Right hindlimb (tissue), 1 donor: Measurements from ENCODE around the gene STON2.
"Not testable (repeated sequence)": the region's sequence is repeated elsewhere in the genome, so short reads cannot be mapped to it uniquely, and the experiment has no call there.

Experiments used
- DNase-seq: peaks from one replicate; pipeline ENCODE4 v3.0.0-alpha.2; 2018

Gene STON2, protein sequence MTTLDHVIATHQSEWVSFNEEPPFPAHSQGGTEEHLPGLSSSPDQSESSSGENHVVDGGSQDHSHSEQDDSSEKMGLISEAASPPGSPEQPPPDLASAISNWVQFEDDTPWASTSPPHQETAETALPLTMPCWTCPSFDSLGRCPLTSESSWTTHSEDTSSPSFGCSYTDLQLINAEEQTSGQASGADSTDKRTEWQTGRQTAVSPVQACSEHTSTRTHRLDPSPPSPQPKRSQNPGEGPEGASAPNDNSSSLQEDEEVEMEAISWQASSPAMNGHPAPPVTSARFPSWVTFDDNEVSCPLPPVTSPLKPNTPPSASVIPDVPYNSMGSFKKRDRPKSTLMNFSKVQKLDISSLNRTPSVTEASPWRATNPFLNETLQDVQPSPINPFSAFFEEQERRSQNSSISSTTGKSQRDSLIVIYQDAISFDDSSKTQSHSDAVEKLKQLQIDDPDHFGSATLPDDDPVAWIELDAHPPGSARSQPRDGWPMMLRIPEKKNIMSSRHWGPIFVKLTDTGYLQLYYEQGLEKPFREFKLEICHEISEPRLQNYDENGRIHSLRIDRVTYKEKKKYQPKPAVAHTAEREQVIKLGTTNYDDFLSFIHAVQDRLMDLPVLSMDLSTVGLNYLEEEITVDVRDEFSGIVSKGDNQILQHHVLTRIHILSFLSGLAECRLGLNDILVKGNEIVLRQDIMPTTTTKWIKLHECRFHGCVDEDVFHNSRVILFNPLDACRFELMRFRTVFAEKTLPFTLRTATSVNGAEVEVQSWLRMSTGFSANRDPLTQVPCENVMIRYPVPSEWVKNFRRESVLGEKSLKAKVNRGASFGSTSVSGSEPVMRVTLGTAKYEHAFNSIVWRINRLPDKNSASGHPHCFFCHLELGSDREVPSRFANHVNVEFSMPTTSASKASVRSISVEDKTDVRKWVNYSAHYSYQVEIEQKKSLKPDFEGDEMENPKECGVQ

DNA sequence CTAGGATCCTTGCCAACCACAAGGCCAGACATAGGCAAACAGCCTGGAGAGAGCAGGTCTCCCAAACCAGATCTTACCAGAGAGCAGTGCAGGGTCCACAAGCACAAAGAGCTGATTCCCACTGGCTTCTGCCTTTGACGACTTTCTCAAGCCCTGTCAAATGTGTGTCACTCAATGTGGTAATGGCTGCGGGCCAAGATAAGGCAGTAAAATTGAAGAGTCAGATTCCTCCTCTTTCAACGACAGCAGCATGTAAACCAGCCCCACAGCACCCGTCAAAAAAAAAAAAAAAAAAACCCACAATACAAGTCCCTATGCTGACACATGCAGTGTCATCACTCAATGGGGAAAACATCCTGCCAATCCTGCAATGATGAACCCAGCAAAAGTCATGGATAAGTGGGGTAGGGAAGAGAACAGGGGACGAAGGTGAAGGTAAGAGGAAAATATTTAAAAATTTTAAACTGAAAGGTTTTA lies at the start of gene STON2:
Gene STON2 (minus strand): TSS at position 123 of the 477 bp plus-strand sequence. CDS start 1,942 bp downstream, outside the sequence.
- DNase-seq = peak; percentile 45

DNA sequence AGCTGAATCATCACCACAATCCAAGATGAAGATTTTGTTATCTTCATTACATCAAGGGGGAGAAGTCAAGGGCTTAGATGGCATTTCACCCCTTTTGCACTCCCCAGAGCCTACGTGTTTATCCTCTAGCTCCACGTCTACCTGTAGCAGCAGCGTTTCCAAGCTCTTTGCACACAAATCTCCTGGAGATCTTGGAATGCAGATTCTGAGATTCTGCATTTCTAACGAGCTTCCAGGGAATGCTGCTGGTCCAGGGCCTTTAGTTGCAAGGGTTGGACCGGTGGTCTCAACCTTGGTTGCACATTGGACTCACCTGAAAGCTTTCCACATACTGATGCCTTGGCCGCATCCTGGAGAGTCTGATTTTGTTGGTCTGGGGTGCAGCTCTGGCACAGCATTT lies 49.5 kb upstream of the STON2 start:
- no peak for DNase-seq

DNA sequence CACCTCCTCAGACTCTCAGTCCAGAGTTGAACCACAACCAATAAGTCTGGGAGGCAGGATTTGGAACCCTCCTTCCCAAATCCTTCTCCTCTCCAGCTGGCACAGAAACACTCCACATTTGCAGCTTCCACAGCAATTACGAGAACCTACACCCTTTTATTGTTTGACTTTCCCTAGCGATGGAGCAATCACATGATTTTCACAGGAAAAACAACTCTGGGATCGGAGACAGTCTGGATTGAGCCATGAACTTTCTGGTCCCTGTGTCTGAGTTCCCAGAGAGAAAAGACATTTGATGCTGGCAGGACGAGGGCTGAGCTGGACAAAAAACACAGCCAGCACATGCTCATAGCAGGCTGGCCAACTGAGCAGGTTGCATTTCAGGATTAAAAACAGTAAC lies 49.0 kb upstream of the STON2 start:
- peak; percentile 83 for DNase-seq

DNA sequence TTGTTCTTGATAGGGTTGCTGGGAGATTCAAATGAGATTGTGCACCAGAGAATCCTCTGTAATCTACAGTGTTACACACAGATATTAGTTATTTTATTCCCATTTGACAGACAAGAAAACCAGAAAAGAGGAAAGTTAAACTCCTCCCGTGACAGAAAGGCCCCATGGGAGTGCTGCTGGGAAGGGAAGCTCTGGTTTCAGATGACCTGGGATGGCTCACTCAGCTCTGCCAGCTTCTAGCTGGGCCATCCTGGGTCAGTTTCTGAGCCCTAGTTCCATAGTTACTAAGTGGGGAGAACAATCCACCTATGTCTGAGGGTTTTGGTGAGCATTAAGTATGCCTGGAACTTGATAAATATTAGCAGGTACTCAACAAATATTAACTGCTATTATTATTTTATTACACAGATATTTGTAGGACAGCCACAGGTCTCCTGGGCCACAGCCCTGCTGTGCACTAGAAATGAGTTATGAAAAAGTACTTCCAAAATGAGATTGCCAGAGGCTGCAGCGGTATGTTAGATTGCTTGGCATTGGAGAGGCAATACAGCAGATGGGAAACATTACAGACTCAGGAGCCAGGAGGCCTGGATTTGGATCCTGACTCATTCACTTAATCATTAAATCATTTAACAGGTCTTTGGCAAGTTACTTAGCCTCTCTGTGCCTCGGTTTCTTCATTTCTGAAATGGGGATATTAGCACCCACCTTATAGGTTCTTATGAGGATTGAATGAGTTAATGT lies 47.1 kb upstream of the STON2 start:
- DNase-seq = peak; percentile 54

DNA sequence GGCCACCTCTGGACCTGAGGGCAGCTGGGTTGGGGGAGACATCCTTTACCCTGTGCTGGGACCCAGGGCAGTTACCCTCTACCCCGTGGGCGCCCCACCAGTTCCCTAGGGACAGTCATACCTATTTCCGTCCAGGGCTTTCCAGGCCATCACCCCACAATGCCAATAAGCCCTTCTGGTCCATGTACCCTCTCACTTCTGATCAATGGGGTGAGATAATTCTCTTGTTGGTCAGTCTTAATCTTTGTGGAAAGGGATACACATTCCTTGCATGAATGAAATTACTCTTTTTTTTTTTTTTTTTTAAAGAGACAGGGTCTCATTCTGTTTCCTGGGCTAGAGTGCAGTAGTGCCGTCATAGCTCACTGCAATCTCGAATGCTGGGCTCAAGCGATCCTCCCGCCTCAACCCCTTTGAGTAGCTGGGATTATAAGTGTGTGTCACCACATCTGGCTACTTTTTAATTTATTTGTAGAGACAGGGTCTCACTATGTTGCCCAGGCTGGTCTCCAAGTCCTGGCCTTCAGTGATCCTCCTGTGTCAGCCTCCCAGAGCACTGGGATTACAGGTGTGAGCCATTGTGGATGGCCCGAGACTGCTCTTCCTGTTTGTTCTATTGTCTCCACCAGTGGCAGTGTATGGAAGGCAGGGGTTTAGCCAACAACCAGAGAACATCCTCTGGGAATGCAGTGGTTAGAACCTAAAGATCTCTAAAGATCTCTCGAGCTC lies 46.3 kb upstream of the STON2 start:
- no peak for DNase-seq

DNA sequence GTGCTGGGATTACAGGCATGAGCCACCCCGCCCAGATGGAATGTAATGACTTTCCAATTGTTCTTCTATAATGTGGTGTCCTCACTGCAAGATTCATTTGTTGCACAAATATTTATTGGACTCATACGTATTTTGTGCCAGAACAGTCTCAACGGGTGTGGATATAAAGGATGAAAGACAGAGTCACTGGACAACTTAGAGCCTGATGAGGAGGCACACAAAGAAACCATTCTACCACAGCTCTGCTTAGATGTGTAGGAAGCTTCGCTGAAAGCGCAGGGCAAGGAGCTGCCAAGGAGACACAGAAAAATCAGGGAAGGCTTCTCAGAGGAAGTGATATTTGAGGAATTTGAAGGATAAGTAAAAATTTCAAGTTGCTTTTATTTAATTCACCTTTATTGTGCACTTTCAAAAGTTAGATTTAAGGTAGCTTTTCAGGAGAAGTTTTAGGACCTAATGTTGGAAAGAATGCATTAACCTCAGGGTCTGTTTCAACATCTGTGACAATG lies 41.6 kb upstream of the STON2 start:
- no peak for DNase-seq

DNA sequence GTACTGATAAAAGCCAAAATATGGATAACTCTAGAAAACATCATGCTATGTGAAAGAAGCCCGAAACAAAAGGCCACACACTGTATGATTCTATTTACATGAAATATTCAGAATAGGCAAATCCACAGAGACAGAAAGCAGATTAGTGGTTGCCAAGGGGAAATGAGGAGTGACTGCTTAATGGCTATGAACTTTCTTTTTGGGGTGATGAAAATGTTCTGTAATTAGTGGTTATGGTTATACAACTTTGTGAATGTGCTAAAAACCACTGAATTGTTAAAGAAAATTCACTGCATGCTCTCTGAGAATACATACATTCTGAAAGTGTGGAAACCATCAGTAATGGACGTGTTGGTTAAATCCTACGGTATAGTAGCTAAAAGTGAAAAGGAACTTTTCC lies 39.9 kb upstream of the STON2 start:
- no peak for DNase-seq

DNA sequence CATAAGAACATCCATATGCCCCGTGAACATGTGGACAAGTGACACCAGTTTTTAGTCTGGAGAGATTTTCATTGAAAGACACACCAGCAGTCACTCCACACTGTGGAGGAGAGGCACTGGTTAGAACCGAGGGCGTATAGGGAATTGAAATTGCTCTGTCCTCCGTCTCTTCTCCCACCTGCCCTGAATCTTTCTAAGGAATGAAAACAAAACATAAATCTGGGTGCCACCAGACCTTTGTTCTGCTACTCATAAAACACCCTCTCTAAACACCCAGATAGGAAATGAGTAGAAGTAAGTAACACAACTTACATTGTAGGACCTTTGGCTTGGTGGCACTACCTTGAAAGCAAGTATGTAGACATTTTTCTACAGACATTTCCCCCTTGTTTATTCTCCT lies 37.1 kb upstream of the STON2 start:
- no peak for DNase-seq

DNA sequence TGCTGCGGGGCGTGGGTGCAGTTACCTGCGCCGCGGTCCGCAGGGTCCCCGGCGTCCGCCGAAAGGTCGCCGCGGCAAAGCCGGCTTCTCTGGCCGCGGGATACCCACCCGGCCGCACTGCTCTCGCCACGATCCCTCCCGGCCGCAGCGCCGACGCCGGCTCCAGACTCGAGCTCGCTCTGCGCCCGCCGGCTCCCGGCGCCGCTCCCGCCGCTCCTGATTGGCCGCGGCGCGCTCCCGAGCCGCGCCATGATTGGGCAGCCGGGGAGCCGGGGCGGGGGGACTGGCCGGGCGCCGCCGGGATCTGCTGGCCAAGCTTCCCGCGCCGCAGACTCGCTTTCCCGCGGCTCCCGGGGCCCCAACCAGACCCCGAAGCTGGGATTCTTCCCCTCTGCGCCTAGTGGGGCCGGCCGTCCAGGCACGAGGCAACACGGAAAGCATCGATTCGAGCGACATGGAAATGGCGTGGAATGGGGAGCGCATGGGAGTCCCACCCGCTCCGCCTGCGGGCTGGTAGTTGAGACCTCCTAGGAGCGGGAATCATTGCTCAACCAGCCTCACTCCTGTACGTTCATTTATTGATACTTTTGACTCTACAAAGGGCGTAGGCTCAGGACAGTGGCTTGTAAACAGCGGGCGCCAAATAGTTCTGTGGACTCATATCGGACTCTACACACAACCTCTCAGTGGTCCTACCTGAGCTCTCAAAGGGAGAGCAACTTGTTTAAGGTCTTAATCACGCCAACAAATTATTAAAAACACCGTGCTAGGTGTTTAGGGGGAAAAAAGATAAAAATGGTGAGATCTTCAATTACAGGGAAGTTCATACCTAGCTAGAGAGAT lies 36.4 kb upstream of the STON2 start:
- DNase-seq = peak; percentile 87

DNA sequence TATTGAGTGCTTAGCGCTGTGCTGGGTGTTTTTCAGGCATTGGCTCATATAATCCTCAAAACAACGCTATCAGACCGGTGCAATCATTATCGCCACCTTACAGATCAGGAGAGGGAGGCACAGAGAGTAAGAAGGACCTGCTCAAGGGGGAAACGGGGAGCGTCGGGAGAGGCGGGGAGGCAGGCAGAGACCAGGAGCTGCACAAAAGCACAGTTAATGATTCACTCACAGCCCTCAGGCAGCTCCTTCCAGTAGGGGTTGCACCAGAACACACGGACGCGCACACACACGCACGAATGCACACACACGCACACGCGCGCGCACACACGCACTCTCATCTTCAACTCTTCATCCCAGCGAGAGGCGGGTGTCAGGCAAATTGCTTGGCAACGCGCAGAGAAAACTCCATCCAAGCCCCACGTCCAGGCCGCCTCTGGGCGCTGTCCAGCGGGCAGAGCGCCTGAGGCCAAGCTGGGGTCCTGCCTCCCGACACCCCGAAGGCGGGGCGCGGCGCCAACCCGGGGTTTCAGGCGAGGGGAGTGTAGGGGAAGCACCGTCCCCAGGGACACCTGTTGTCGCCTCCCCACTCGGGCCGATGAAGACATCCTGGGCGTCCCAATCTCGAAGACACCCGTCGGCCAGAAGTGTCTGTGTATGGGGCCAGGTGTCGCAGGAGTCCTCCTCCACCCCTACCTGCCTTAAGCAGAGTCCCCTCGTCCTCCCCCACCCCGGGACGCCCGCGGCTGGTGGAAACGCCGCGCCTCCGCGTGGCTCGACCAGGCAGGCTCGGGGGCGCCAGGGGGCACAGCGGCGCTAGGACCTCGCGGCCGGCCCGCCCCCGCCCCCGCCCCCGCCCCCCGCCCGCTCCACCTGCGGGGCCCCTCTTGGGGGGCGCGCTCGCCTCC lies 35.5 kb upstream of the STON2 start:
- DNase-seq = peak; percentile 76

DNA sequence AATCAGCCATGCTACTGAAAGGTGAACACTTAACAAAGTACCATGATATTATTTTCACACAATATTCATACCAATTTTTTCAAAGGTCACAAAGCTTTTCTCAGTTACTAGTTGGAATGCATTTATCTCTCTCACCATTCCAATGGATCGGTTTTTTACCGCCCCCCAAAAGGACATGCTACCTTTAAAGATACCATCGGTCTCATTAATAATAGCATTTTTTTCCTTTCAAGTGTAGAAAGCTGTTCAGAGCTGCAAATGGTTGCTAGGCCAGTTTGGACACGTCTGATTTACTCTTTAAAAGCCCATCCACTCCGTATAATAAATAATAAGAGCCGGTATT lies 34.9 kb upstream of the STON2 start:
- DNase-seq = no peak

DNA sequence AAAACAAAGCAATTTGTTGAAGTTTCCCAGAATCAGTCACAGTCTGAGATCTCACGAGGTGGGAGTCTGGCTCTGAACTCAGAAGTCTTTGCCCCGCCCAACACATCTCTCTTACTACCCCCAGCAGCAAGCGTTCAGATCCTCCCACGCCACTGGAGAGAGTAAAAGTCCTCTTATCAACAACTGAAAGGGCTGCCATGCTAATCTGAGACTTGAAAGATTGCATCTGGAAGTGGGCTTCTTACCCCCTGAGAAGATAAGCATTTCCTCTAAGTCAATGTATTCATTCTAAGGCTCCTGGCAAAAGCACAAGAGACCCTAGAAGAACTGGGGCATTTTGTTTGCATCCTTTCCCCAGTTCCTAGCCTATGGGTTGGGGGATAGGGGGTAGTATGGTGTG lies 34.1 kb upstream of the STON2 start:
- no peak for DNase-seq

DNA sequence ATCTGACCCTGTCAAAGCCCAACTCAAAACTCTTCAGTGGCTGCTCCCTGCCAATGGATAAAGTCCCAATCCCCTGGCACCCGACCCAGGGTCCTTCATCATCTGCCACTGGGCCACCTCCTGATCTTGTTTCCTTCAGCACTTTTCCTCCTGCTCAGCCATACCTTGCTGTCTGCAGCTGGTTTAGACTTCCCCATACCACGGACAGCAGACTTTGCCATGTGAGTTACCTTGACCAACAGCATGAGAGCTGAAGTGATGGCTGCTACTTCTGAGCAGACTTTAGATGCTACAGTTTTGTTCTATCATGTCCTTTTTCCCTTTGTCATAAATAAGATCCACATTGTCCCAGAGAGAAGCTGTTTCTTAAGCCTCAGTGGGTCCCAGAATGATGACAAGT lies 33.3 kb upstream of the STON2 start:
- DNase-seq = no peak

DNA sequence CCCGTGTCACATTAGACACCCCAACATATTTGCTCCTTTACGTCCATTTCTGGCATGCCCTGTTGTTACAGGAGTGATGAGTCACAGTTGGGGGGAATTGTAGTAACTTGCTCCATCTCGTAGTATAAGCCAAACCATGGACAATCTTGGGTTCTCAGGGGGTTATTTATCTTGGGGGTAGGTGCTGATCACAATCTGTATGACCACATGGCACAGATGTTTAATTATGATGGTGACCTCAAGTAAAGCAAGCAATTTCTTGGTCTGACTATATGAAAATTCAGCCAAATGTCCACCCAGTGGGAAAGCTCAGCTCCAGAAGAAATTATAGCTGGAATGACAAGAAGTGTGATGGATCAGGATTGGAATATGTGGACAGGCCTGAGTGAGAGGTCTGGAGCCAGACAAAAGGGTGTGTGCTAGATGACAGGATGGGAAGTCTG lies 32.1 kb upstream of the STON2 start:
- DNase-seq = peak; percentile 30

DNA sequence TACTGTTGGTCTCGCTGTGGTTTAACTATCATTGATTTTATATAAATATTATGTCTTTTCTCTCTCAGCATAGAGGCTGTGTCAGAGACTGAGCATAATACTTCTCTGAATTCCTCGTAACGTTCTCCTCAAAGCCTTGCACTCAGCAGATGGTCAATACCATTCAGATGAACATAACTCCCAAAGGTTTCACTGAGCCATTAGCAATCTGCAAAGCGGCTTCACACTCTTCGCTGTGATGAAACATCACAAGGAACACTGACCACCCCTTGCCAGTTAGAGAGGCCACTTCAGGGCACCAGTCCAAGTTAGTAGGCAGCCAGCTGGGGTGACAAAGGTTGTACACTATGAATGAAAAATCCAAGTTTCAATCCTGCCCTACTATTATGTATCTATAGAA lies 30.1 kb upstream of the STON2 start:
- no peak for DNase-seq

DNA sequence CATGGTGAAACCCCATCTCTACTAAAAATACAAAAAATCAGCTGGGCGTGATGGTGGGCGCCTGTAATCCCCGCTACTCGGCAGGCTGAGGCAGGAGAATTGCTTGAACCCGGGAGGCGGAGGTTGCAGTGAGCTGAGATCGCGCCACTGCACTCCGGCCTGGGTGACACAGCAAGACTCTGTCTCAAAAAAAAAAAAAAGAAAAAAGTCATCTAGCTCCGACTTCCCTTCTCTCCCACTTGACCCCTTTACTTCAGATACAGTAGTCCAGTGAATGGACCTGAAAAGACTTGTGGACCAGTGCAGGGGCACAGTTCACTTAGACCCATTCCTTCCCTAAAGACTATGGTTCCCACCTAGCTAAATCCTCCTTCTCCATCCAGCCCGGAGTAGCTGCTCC lies 29.6 kb upstream of the STON2 start:
- not testable (repeated sequence) for DNase-seq

DNA sequence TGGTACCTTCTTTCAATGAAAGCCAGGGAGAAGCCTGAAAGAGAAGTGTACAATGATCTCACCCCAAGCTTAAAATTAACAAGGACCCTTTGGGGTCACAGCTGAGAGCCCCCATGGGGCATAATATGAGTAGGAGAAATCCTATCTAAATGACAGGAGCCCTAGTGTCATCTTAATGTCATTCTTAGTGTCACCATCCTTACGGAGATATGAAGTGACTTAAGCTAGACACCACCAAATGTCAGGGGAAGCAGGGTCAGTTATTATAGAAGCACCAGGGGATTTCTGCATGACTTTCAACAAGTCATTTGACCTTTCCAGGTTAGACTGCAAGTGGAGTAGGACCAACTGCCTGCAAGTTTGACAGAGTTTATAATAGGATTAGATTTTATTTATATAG lies 28.9 kb upstream of the STON2 start:
- DNase-seq = no peak

DNA sequence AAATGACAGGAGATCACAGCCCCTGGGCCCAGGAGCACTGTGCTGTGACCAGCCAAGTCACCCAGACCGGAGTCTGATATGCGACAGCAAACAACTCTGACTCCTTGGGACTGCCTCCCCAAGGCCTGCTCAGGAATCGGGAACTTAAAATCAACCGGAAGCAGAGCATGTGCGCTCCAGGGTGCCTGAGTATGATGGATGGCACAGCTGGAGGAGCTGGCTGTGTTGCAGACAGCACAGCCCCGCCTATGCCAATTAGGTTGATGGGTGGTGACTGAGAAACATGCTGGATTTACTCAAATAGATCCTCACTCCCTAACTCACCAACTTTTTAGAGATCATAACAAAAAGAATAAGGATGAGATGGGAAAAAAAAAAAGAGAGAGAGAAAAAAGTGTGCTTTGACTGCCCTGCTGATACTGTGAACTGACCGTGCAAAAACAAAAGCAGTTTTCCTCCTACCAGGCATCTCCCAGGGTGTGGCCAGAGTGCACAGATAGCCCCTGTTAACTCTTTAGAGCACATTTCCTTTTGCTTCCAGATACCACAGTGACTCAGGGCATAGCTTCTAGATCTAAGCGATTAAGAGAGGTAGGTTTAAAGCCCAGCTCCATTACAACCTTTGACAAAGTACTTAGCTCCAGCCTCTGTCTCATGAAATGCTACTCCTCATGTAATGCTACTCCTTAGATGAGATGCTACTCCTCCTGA lies 27.4 kb upstream of the STON2 start:
- peak; percentile 64 for DNase-seq

DNA sequence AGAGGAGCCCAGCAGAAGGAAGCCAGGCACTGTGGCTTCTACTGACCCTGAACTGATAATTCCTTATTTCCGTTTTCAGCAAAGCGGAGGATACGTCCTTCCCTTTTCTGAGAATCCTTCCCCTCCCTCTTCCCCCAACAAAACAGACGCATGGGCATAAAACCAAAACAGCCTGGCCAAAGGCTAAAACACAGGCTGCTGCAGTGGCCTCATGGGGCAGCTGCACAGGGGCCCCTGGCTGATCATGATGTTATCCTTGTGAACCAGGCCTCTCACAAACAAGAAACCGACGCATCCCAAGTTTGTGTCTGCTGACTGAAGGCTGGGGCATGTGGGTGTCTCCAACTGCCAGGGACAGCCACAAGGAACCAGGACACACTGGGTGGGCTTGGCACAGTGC lies 23.4 kb upstream of the STON2 start:
- peak; percentile 63 for DNase-seq
